ENCODE data around the gene TTLL5. TPM values are rescaled to one million over a fixed set of nuclear protein-coding genes. Genes with fewer than 3 reads are reported as not detected.
A peak's percentile ranks its signal among the peaks of the same experiment; 100 is the strongest.

Gene TTLL5
- polyA plus RNA-seq, 1 of the 3 experiments (the other 2 are of a cell fraction), result 9.6 TPM

DNA sequence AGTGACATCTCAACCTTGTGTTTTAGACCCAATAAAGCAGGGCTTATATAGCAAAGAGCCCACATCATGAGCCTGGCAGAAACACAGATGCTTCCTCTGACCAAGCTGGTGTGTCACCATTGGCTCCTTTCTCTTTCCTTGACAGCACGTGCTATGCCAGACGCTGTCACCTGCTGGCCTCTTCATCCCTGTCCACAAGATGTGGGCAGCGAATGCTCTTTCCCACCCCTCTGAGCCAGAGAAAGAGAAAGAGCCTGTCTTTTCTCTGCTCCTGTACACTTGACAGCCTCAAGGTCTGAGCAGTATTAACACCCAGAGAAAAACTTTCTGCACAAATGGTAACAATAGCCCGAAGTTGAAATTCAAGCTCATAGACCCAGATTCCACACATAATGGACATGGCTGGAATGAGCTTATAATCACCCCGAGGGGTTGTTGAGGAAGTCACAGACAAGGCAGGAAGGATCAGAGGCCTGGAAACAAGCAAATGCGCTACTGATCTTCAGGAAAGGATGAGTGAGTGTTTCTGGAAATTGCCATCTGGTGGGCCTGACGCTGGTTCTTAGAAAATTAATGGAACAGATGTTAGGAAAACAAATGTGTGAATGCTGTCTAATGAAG lies 311.9 kb downstream of the TTLL5 start:
- Histone ChIP-seq H3K4me1 (ENCODE audit: control insufficient read depth in 1 of 2, insufficient read depth in 2 of 2, low read depth in 1 of 2, low read length in 1 of 2) (peaks cover 0 to 24% of the 10 kb centered on the region in 2 experiments; a peak in 2 of 4 replicates), H3K27ac (ENCODE audit: low read depth in 2 of 2, low read length in 1 of 2) (peak overlapping the region in 1 of 2 experiments; percentile 90; a peak in 2 of 4 replicates), H3K9ac (no peak overlapping the region), H3K9me2 (no peaks in the 10 kb centered on the region), H3K4me3 (ENCODE audit: low read depth in 2 of 2, low read length in 1 of 2) (no peak overlapping the region), H3K36me3 (replicated peaks in 1 of 2; ENCODE audit: control insufficient read depth in 1 of 2, insufficient read depth in 2 of 2, low read length in 1 of 2) (no peaks in the 10 kb centered on the region), H3F3A (replicated peaks; ENCODE audit: insufficient read depth) (peaks cover 2% of the 10 kb centered on the region), H3K79me2 (ENCODE audit: insufficient read depth) (no peaks in the 10 kb centered on the region), H3K9me3 (no peaks in the 10 kb centered on the region), H3K27me3 (ENCODE audit: insufficient read depth) (no peaks in the 10 kb centered on the region), H2AFZ (ENCODE audit: low read depth) (no peak overlapping the region), H4K20me1 (ENCODE audit: insufficient read depth) (no peaks in the 10 kb centered on the region), H3K4me2 (no peak overlapping the region)
- POLR2A ChIA-PET, result no interaction called here
- CTCF ChIA-PET, result interaction anchor here (0.8 to 19.6 kb wide), 8 partner anchors 9 to 264 kb away, joined by 3 to 550 read pairs (median 4); partner anchors contain the start of gene TGFB3
- peak; percentile 71 for DNase-seq
- 35% methylated on average over 7 of the region's 7 CpGs for WGBS (ENCODE audit: low lambda C conversion rate)
- TF ChIP-seq GABPA (IDR thresholded peaks at IDR 0.05; ENCODE audit: low read depth), result no peak
- no peak for TF ChIP-seq ELF1 (IDR thresholded peaks at IDR 0.05)
- peak; percentile 21; the same call in 1 of the 2 replicates for TF ChIP-seq GATA2 (CRISPR knock-in tag; IDR thresholded peaks at IDR 0.05)
- TF ChIP-seq, protein P1, sequence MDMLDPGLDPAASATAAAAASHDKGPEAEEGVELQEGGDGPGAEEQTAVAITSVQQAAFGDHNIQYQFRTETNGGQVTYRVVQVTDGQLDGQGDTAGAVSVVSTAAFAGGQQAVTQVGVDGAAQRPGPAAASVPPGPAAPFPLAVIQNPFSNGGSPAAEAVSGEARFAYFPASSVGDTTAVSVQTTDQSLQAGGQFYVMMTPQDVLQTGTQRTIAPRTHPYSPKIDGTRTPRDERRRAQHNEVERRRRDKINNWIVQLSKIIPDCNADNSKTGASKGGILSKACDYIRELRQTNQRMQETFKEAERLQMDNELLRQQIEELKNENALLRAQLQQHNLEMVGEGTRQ (IDR thresholded peaks at IDR 0.05; ENCODE audit: borderline replicate concordance, low read depth, low read length), result no peak
- TF ChIP-seq NFIC (IDR thresholded peaks at IDR 0.05; ENCODE audit: borderline replicate concordance), result no peak
- no peak for TF ChIP-seq EZH2phosphoT487 (IDR thresholded peaks at IDR 0.05; ENCODE audit: borderline replicate concordance, low read depth)
- TF ChIP-seq RFX5 (IDR thresholded peaks at IDR 0.05; ENCODE audit: low read length), result no peak
- TF ChIP-seq POLR2AphosphoS5 (IDR thresholded peaks at IDR 0.05; ENCODE audit: low read depth, low read length), result no peak
- TF ChIP-seq REST (IDR thresholded peaks at IDR 0.05; ENCODE audit: low read depth, low read length), result no peak
- peak; percentile 16; the same call in 1 of the 2 replicates for TF ChIP-seq TCF12 (IDR thresholded peaks at IDR 0.05)
- TF ChIP-seq CTCF (IDR thresholded peaks at IDR 0.05), result no peak
- no peak for TF ChIP-seq CHD2 (IDR thresholded peaks at IDR 0.05; ENCODE audit: low read length, partially characterized antibody)
- no peak for TF ChIP-seq MEF2A (IDR thresholded peaks at IDR 0.05; ENCODE audit: borderline replicate concordance, low read depth)
- TF ChIP-seq, protein P2, sequence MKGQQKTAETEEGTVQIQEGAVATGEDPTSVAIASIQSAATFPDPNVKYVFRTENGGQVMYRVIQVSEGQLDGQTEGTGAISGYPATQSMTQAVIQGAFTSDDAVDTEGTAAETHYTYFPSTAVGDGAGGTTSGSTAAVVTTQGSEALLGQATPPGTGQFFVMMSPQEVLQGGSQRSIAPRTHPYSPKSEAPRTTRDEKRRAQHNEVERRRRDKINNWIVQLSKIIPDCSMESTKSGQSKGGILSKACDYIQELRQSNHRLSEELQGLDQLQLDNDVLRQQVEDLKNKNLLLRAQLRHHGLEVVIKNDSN (IDR thresholded peaks at IDR 0.05; ENCODE audit: borderline replicate concordance, low read depth), result no peak
- TF ChIP-seq, protein P3, sequence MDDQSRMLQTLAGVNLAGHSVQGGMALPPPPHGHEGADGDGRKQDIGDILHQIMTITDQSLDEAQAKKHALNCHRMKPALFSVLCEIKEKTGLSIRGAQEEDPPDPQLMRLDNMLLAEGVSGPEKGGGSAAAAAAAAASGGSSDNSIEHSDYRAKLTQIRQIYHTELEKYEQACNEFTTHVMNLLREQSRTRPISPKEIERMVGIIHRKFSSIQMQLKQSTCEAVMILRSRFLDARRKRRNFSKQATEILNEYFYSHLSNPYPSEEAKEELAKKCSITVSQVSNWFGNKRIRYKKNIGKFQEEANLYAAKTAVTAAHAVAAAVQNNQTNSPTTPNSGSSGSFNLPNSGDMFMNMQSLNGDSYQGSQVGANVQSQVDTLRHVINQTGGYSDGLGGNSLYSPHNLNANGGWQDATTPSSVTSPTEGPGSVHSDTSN (IDR thresholded peaks at IDR 0.05), result no peak
- no peak for TF ChIP-seq YY1 (IDR thresholded peaks at IDR 0.05; ENCODE audit: low read depth)
- TF ChIP-seq JUND (IDR thresholded peaks at IDR 0.05), result no peak
- no peak for TF ChIP-seq RXRA (IDR thresholded peaks at IDR 0.05; ENCODE audit: borderline replicate concordance, low read depth)
- TF ChIP-seq SIN3A (IDR thresholded peaks at IDR 0.05; ENCODE audit: borderline replicate concordance, low read depth, low read length), result no peak
- TF ChIP-seq, protein P4, sequence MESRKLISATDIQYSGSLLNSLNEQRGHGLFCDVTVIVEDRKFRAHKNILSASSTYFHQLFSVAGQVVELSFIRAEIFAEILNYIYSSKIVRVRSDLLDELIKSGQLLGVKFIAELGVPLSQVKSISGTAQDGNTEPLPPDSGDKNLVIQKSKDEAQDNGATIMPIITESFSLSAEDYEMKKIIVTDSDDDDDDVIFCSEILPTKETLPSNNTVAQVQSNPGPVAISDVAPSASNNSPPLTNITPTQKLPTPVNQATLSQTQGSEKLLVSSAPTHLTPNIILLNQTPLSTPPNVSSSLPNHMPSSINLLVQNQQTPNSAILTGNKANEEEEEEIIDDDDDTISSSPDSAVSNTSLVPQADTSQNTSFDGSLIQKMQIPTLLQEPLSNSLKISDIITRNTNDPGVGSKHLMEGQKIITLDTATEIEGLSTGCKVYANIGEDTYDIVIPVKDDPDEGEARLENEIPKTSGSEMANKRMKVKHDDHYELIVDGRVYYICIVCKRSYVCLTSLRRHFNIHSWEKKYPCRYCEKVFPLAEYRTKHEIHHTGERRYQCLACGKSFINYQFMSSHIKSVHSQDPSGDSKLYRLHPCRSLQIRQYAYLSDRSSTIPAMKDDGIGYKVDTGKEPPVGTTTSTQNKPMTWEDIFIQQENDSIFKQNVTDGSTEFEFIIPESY (IDR thresholded peaks at IDR 0.05; ENCODE audit: borderline replicate concordance, low read depth), result no peak
- no peak for TF ChIP-seq NRF1 (IDR thresholded peaks at IDR 0.05; ENCODE audit: low read depth, low read length)
- peak; percentile 37; the same call in 1 of the 2 replicates for TF ChIP-seq FOXJ3 (CRISPR knock-in tag; IDR thresholded peaks at IDR 0.05)
- no peak for TF ChIP-seq FOSL2 (IDR thresholded peaks at IDR 0.05; ENCODE audit: borderline replicate concordance, low read depth)
- peak; percentile 94 for TF ChIP-seq MXI1 (IDR thresholded peaks at IDR 0.05; ENCODE audit: low read depth, low read length)

Measured in SK-N-SH (cell line).